K562 (cell line): Measurements from ENCODE around the gene NDUFV2. TPM values are rescaled to one million over a fixed set of nuclear protein-coding genes. Genes with fewer than 3 reads are reported as not detected.

Experiments used
- ATF4 ChIP-seq: fragments of 450-650 bp; formaldehyde crosslinking; IDR thresholded peaks from 2 replicates; pipeline ENCODE4 v1.4.0; 2022; ENCODE audit warnings: mild to moderate bottlenecking, moderate library complexity
- E2F5 ChIP-seq: sonication (generic); formaldehyde crosslinking; IDR thresholded peaks from 2 replicates; pipeline ENCODE4 v1.8.0; 2022; ENCODE audit warnings: mild to moderate bottlenecking, missing genetic modification reagents
- SAFB2 ChIP-seq: fragments of 200-400 bp; formaldehyde crosslinking; IDR thresholded peaks from 2 replicates; pipeline ENCODE4 v1.6.1; 2018; ENCODE audit warnings: borderline replicate concordance, low read length, low read depth, moderate library complexity; ENCODE audit not compliant: severe bottlenecking
- STAT6 ChIP-seq: sonication (generic); formaldehyde crosslinking; IDR thresholded peaks from 2 replicates; pipeline ENCODE4 v1.8.1; 2023; ENCODE audit warnings: mild to moderate bottlenecking, missing genetic modification reagents
- polyA plus RNA-seq, 8 experiments: library from polyadenylated mRNA; depleted of rRNA in 4 of 8; stranded (reverse) in 5 of 8; unstranded in 3 of 8; fragments of >200 nt; fragmentation: Nextera tagmentation in 2 of 8; fragmentation: Illumina TruSeq in 1 of 8; extraction: Ambion mirVana in 2 of 8; extraction: Trizol in 1 of 8; gene quantifications; 2 replicates each; pipeline versions ENCODE4 v1.2.1 to v1.2.3, GENCODE V29; 2011 to 2014; ENCODE audit warnings: inconsistent platforms in 1 of 8, missing spikeins in 1 of 8
- total RNA-seq, 7 experiments: library from RNA; depleted of rRNA in 6 of 7; stranded (reverse); fragments of >200 nt in 6 of 7; fragmentation: Illumina TruSeq in 2 of 7; extraction: Trizol in 2 of 7; gene quantifications; 2 replicates each; pipeline versions ENCODE4 v1.2.1 to v1.2.3, GENCODE V29; 2011 to 2021; ENCODE audit warnings: low replicate concordance in 1 of 7
- TF ChIP-seq, protein P1 (sequence below): fragments of 450-650 bp; IDR thresholded peaks from 2 replicates; pipeline ENCODE4 v1.6.1; 2018; ENCODE audit not compliant: partially characterized antibody
- TF ChIP-seq, protein P2 (sequence below): sonication (generic); formaldehyde crosslinking; IDR thresholded peaks from 2 replicates; pipeline ENCODE4 v1.4.0; 2020; ENCODE audit warnings: mild to moderate bottlenecking, missing genetic modification reagents
- TF ChIP-seq, protein P3 (sequence below): sonication (generic); formaldehyde crosslinking; IDR thresholded peaks from 2 replicates; pipeline ENCODE4 v1.8.0; 2022; ENCODE audit warnings: missing genetic modification reagents, mild to moderate bottlenecking, borderline replicate concordance
- TF ChIP-seq, protein P4 (sequence below): fragments of 450-650 bp; IDR thresholded peaks from 2 replicates; pipeline ENCODE4 v1.6.1; 2017; ENCODE audit warnings: mild to moderate bottlenecking, moderate library complexity

Gene NDUFV2
- total and polyA plus RNA-seq, 9 of the 15 experiments (the other 6 are each of a cell fraction or from before 2014, with no cell fraction given), result 213 to 550 (median 384) TPM

DNA sequence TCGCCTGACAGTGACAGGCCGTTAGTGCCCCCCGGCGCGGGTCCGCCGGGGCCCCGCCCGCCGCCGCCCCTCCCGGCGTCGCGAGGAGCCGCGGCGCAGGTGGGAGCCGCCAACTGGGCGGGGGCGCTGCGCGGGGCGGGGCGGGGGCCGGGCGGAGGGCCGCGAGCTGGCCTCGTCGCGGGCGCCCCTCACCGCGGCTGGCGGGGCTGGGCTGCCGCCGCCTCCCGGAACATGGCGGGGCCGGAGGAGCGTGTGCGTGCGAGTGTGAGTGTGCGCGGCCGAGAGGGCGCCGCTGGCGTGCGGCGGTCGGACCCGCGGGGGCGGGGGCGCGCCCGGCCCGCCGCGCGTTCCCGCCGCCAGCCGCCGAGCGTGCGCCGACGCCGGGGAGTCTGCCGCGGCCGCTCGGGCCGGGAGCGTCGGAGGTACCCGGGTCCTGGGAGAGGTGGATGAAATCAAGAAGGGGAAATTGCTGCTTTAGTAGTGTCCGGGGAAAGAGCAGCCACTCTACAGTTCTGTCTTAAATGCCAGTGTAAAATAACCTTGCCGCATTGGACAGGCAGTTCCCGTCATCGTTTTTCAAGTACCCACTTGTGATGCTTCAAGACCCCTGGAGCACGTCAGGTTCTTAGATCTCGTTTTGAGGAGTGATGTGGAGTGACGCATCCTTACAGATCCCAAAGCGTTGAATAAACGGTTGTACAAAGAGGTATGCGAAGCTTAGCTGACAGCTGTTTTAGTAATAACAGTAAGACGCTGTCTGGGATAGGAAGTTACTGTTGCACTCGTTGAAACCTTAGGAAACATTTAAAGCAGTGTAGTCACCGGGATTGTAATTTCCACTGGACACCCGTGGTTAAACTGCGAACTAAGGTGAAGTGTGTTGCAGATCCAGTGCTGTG is 34.9 kb downstream of the NDUFV2 start (continued):
- TF ChIP-seq, protein P1, sequence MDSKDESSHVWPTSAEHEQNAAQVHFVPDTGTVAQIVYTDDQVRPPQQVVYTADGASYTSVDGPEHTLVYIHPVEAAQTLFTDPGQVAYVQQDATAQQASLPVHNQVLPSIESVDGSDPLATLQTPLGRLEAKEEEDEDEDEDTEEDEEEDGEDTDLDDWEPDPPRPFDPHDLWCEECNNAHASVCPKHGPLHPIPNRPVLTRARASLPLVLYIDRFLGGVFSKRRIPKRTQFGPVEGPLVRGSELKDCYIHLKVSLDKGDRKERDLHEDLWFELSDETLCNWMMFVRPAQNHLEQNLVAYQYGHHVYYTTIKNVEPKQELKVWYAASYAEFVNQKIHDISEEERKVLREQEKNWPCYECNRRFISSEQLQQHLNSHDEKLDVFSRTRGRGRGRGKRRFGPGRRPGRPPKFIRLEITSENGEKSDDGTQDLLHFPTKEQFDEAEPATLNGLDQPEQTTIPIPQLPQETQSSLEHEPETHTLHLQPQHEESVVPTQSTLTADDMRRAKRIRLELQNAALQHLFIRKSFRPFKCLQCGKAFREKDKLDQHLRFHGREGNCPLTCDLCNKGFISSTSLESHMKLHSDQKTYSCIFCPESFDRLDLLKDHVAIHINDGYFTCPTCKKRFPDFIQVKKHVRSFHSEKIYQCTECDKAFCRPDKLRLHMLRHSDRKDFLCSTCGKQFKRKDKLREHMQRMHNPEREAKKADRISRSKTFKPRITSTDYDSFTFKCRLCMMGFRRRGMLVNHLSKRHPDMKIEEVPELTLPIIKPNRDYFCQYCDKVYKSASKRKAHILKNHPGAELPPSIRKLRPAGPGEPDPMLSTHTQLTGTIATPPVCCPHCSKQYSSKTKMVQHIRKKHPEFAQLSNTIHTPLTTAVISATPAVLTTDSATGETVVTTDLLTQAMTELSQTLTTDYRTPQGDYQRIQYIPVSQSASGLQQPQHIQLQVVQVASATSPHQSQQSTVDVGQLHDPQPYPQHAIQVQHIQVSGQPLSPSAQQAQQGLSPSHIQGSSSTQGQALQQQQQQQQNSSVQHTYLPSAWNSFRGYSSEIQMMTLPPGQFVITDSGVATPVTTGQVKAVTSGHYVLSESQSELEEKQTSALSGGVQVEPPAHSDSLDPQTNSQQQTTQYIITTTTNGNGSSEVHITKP, result peak; percentile 75
- TF ChIP-seq SAFB2 (no peak), E2F5 (CRISPR knock-in tag) (no peak), ATF4 (CRISPR knock-in tag) (no peak), STAT6 (CRISPR knock-in tag) (no peak)
- TF ChIP-seq, protein P2, sequence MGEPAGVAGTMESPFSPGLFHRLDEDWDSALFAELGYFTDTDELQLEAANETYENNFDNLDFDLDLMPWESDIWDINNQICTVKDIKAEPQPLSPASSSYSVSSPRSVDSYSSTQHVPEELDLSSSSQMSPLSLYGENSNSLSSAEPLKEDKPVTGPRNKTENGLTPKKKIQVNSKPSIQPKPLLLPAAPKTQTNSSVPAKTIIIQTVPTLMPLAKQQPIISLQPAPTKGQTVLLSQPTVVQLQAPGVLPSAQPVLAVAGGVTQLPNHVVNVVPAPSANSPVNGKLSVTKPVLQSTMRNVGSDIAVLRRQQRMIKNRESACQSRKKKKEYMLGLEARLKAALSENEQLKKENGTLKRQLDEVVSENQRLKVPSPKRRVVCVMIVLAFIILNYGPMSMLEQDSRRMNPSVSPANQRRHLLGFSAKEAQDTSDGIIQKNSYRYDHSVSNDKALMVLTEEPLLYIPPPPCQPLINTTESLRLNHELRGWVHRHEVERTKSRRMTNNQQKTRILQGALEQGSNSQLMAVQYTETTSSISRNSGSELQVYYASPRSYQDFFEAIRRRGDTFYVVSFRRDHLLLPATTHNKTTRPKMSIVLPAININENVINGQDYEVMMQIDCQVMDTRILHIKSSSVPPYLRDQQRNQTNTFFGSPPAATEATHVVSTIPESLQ (CRISPR knock-in tag), result no peak
- TF ChIP-seq, protein P3, sequence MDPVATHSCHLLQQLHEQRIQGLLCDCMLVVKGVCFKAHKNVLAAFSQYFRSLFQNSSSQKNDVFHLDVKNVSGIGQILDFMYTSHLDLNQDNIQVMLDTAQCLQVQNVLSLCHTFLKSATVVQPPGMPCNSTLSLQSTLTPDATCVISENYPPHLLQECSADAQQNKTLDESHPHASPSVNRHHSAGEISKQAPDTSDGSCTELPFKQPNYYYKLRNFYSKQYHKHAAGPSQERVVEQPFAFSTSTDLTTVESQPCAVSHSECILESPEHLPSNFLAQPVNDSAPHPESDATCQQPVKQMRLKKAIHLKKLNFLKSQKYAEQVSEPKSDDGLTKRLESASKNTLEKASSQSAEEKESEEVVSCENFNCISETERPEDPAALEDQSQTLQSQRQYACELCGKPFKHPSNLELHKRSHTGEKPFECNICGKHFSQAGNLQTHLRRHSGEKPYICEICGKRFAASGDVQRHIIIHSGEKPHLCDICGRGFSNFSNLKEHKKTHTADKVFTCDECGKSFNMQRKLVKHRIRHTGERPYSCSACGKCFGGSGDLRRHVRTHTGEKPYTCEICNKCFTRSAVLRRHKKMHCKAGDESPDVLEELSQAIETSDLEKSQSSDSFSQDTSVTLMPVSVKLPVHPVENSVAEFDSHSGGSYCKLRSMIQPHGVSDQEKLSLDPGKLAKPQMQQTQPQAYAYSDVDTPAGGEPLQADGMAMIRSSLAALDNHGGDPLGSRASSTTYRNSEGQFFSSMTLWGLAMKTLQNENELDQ (CRISPR knock-in tag), result no peak
- TF ChIP-seq, protein P4, sequence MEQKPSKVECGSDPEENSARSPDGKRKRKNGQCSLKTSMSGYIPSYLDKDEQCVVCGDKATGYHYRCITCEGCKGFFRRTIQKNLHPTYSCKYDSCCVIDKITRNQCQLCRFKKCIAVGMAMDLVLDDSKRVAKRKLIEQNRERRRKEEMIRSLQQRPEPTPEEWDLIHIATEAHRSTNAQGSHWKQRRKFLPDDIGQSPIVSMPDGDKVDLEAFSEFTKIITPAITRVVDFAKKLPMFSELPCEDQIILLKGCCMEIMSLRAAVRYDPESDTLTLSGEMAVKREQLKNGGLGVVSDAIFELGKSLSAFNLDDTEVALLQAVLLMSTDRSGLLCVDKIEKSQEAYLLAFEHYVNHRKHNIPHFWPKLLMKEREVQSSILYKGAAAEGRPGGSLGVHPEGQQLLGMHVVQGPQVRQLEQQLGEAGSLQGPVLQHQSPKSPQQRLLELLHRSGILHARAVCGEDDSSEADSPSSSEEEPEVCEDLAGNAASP, result no peak
